ENCODE results near the gene NR1H4.

NR1H4 gene

GRCh38 chr12:100443434-100443833 lies 30.2 kb upstream of the NR1H4 start:
- no peaks in the 10 kb centered on the region for H3K27me3 ChIP-seq (ENCODE audit: control insufficient read depth, insufficient read depth, low read length, poor library complexity, severe bottlenecking)
- no peak overlapping the region for H3K27ac ChIP-seq (ENCODE audit: insufficient read depth, low read depth, low read length, poor library complexity, severe bottlenecking)
- H3K4me3 ChIP-seq (ENCODE audit: insufficient read depth, low read depth, low read length), result no peak overlapping the region
- H3K9me3 ChIP-seq (ENCODE audit: control insufficient read depth, low read length), result no peaks in the 10 kb centered on the region
- no peaks in the 10 kb centered on the region for H3K36me3 ChIP-seq (ENCODE audit: control insufficient read depth, insufficient read depth, low read length)
- WGBS, 2 experiments, result 83 to 95% methylated on average over 1 of the region's 1 CpG
- H3K4me1 ChIP-seq (ENCODE audit: control insufficient read depth, insufficient read depth, low read length), result no peaks in the 10 kb centered on the region

GRCh38 chr12:100445081-100445481 lies 28.6 kb upstream of the NR1H4 start:
- no peaks in the 10 kb centered on the region for H3K9me3 ChIP-seq (ENCODE audit: control insufficient read depth, low read length)
- 96 to 97% methylated on average over 4 of the region's 4 CpGs for WGBS, 2 experiments
- H3K4me1 ChIP-seq (ENCODE audit: control insufficient read depth, insufficient read depth, low read length), result no peaks in the 10 kb centered on the region
- H3K36me3 ChIP-seq (ENCODE audit: control insufficient read depth, insufficient read depth, low read length), result no peaks in the 10 kb centered on the region
- no peak overlapping the region for H3K4me3 ChIP-seq (ENCODE audit: insufficient read depth, low read depth, low read length)
- no peak overlapping the region for H3K27ac ChIP-seq (ENCODE audit: insufficient read depth, low read depth, low read length, poor library complexity, severe bottlenecking)
- no peaks in the 10 kb centered on the region for H3K27me3 ChIP-seq (ENCODE audit: control insufficient read depth, insufficient read depth, low read length, poor library complexity, severe bottlenecking)

DNA sequence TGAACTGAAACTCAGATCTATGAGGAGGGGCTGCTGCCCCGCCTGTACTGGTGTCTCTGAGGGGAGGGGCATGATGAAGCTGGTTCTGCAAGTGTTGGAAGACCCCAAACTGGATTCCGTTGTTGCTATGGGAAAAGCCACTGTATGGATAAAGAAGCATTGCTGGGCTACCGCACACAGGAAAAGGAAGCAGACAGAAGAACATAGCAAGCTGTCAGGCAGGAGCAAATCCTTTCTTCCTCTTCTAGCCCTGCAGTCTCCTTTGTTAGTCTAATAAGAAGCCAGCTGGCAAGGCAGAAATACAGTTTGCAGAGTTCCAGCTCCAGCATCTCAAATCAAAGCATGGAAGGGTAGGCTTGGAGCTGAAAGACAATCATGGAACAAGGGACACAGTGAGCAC lies 26.3 kb upstream of the NR1H4 start:
- H3K4me1 ChIP-seq (ENCODE audit: control insufficient read depth, insufficient read depth, low read length), result no peaks in the 10 kb centered on the region
- H3K36me3 ChIP-seq (ENCODE audit: control insufficient read depth, insufficient read depth, low read length), result no peaks in the 10 kb centered on the region
- 35 to 51% methylated on average over 3 of the region's 3 CpGs for WGBS, 2 experiments
- no peaks in the 10 kb centered on the region for H3K27me3 ChIP-seq (ENCODE audit: control insufficient read depth, insufficient read depth, low read length, poor library complexity, severe bottlenecking)
- no peaks in the 10 kb centered on the region for H3K9me3 ChIP-seq (ENCODE audit: control insufficient read depth, low read length)
- H3K27ac ChIP-seq (ENCODE audit: insufficient read depth, low read depth, low read length, poor library complexity, severe bottlenecking), result no peak overlapping the region
- H3K4me3 ChIP-seq (ENCODE audit: insufficient read depth, low read depth, low read length), result no peak overlapping the region

DNA sequence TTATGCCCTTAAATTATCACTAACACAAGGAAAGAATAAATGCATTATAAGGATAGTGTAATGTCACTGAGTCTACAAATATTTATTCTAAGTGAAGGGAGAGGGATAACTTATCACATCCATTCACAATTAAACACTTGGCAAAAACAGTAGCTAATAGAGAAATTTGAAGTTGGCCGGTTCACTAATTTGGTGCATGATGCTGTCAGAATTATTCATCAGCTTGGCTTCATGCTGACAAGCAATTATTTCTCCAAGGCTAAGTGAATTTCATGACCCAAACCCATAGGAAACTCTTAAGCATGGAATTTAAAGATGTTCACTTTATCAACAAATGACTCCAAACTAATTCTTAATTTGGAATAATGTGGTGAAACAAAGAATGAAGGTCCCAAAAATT lies 25.0 kb upstream of the NR1H4 start:
- no peaks in the 10 kb centered on the region for H3K9me3 ChIP-seq (ENCODE audit: control insufficient read depth, low read length)
- 86 to 100% methylated on average over 1 of the region's 1 CpG for WGBS, 2 experiments
- H3K4me3 ChIP-seq (ENCODE audit: insufficient read depth, low read depth, low read length), result no peak overlapping the region
- no peaks in the 10 kb centered on the region for H3K27me3 ChIP-seq (ENCODE audit: control insufficient read depth, insufficient read depth, low read length, poor library complexity, severe bottlenecking)
- no peaks in the 10 kb centered on the region for H3K36me3 ChIP-seq (ENCODE audit: control insufficient read depth, insufficient read depth, low read length)
- no peak overlapping the region for H3K27ac ChIP-seq (ENCODE audit: insufficient read depth, low read depth, low read length, poor library complexity, severe bottlenecking)
- no peaks in the 10 kb centered on the region for H3K4me1 ChIP-seq (ENCODE audit: control insufficient read depth, insufficient read depth, low read length)

- H3K4me1 ChIP-seq (ENCODE audit: control insufficient read depth, insufficient read depth, low read length), result no peaks in the 10 kb centered on the region
- no peaks in the 10 kb centered on the region for H3K9me3 ChIP-seq (ENCODE audit: control insufficient read depth, low read length)
- no peak overlapping the region for H3K4me3 ChIP-seq (ENCODE audit: insufficient read depth, low read depth, low read length)
- no peaks in the 10 kb centered on the region for H3K36me3 ChIP-seq (ENCODE audit: control insufficient read depth, insufficient read depth, low read length)
- H3K27me3 ChIP-seq (ENCODE audit: control insufficient read depth, insufficient read depth, low read length, poor library complexity, severe bottlenecking), result no peaks in the 10 kb centered on the region
- 94 to 95% methylated on average over 3 of the region's 3 CpGs for WGBS, 2 experiments
- H3K27ac ChIP-seq (ENCODE audit: insufficient read depth, low read depth, low read length, poor library complexity, severe bottlenecking), result no peak overlapping the region
These were observed 22.9 kb upstream of the NR1H4 start for GRCh38 chr12:100450735-100451134.

DNA sequence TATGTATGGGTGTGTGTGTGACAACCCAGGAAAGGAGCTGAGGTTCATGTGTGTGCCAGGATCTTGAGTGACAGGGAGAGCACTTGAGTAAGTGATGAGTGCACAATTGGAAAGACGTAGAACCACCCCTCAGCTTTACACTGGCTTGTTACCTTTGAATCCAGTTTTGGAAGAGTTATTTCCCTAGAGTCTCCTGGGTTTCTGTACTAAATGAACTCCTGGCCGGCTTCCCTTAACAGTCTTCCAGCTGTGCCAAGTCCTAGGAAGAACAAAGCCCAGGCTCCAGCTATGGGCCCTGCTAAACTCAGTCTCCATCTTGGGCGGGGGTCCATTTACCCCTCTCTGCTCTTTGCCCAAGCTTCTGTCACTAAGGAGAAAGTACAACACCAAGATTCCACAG lies 19.7 kb upstream of the NR1H4 start:
- Histone ChIP-seq H3K4me1 (ENCODE audit: control insufficient read depth, insufficient read depth, low read length) (no peaks in the 10 kb centered on the region), H3K27me3 (ENCODE audit: control insufficient read depth, insufficient read depth, low read length, poor library complexity, severe bottlenecking) (no peaks in the 10 kb centered on the region), H3K4me3 (ENCODE audit: insufficient read depth, low read depth, low read length) (no peak overlapping the region), H3K36me3 (ENCODE audit: control insufficient read depth, insufficient read depth, low read length) (no peaks in the 10 kb centered on the region), H3K27ac (ENCODE audit: insufficient read depth, low read depth, low read length, poor library complexity, severe bottlenecking) (no peak overlapping the region), H3K9me3 (ENCODE audit: control insufficient read depth, low read length) (no peaks in the 10 kb centered on the region)
- WGBS, 2 experiments, result 85 to 86% methylated on average over 3 of the region's 3 CpGs

DNA sequence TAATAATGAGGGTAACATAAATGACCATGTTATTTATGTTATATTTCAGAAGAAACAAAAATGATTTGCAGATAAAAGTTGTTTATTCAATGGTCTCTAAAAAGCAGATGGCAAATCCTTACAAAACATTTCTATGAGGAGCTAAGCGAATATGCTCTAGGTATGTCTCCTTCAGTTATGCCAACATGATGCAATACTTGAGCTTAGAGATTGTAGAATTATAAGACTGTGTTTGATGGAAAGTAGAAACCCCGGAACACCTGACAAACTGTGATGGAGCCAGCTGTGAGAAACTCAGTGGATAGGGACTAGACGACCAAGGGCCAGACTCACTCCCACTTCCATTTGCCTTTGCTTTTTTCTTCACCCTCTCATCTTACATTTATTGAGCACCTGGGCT lies 17.8 kb upstream of the NR1H4 start:
- Histone ChIP-seq H3K27ac (ENCODE audit: insufficient read depth, low read depth, low read length, poor library complexity, severe bottlenecking) (no peak overlapping the region), H3K4me1 (ENCODE audit: control insufficient read depth, insufficient read depth, low read length) (peaks cover 7% of the 10 kb centered on the region), H3K9me3 (ENCODE audit: control insufficient read depth, low read length) (no peaks in the 10 kb centered on the region), H3K36me3 (ENCODE audit: control insufficient read depth, insufficient read depth, low read length) (no peaks in the 10 kb centered on the region), H3K27me3 (ENCODE audit: control insufficient read depth, insufficient read depth, low read length, poor library complexity, severe bottlenecking) (no peaks in the 10 kb centered on the region), H3K4me3 (ENCODE audit: insufficient read depth, low read depth, low read length) (no peak overlapping the region)
- 89 to 94% methylated on average over 3 of the region's 3 CpGs for WGBS, 2 experiments

- WGBS, 2 experiments, result 94 to 96% methylated on average over 3 to 4 of the region's 4 CpGs
- peaks cover 7% of the 10 kb centered on the region for H3K4me1 ChIP-seq (ENCODE audit: control insufficient read depth, insufficient read depth, low read length)
- H3K36me3 ChIP-seq (ENCODE audit: control insufficient read depth, insufficient read depth, low read length), result no peaks in the 10 kb centered on the region
- H3K27me3 ChIP-seq (ENCODE audit: control insufficient read depth, insufficient read depth, low read length, poor library complexity, severe bottlenecking), result no peaks in the 10 kb centered on the region
- H3K27ac ChIP-seq (ENCODE audit: insufficient read depth, low read depth, low read length, poor library complexity, severe bottlenecking), result no peak overlapping the region
- no peaks in the 10 kb centered on the region for H3K9me3 ChIP-seq (ENCODE audit: control insufficient read depth, low read length)
- no peak overlapping the region for H3K4me3 ChIP-seq (ENCODE audit: insufficient read depth, low read depth, low read length)
These were observed 15.5 kb upstream of the NR1H4 start for GRCh38 chr12:100458191-100458590.

GRCh38 chr12:100460702-100461101 lies 13.0 kb upstream of the NR1H4 start:
- H3K27ac ChIP-seq (ENCODE audit: insufficient read depth, low read depth, low read length, poor library complexity, severe bottlenecking), result no peak overlapping the region
- 79 to 85% methylated on average over 2 to 3 of the region's 3 CpGs for WGBS, 2 experiments

GRCh38 chr12:100461330-100461973 lies 12.2 kb upstream of the NR1H4 start:
- no peaks in the 10 kb centered on the region for H3K36me3 ChIP-seq (ENCODE audit: control insufficient read depth, insufficient read depth, low read length)
- no peaks in the 10 kb centered on the region for H3K9me3 ChIP-seq (ENCODE audit: control insufficient read depth, low read length)
- no peak overlapping the region for H3K4me3 ChIP-seq (ENCODE audit: insufficient read depth, low read depth, low read length)
- 80 to 85% methylated on average over 1 of the region's 1 CpG for WGBS, 2 experiments
- no peak overlapping the region for H3K27ac ChIP-seq (ENCODE audit: insufficient read depth, low read depth, low read length, poor library complexity, severe bottlenecking)
- peaks cover 7% of the 10 kb centered on the region for H3K4me1 ChIP-seq (ENCODE audit: control insufficient read depth, insufficient read depth, low read length)
- no peaks in the 10 kb centered on the region for H3K27me3 ChIP-seq (ENCODE audit: control insufficient read depth, insufficient read depth, low read length, poor library complexity, severe bottlenecking)

More at GRCh38 chr12:100460702-100461101, 13.0 kb upstream of the NR1H4 start:
- no peaks in the 10 kb centered on the region for H3K27me3 ChIP-seq (ENCODE audit: control insufficient read depth, insufficient read depth, low read length, poor library complexity, severe bottlenecking)
- no peaks in the 10 kb centered on the region for H3K36me3 ChIP-seq (ENCODE audit: control insufficient read depth, insufficient read depth, low read length)
- no peak overlapping the region for H3K4me3 ChIP-seq (ENCODE audit: insufficient read depth, low read depth, low read length)
- peaks cover 7% of the 10 kb centered on the region for H3K4me1 ChIP-seq (ENCODE audit: control insufficient read depth, insufficient read depth, low read length)
- H3K9me3 ChIP-seq (ENCODE audit: control insufficient read depth, low read length), result no peaks in the 10 kb centered on the region

DNA sequence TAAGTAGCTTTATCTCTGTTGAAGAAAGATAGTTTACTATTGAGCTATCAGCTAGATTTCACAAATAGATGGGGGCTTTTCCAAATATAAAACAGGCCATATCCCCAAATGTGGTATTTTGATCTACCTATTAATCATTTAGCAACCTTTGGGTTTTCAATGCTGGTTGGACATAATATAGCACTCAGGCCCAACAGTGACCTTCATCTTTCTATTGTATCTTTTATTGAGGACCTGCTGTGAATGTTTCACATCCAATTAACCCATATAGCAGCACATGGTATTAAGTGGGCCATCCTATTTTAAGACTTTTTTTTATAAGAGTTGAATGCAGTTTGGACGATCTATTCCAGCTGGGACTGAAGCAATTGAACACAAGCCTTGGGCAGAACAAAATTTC lies 10.0 kb upstream of the NR1H4 start:
- Histone ChIP-seq H3K9me3 (ENCODE audit: control insufficient read depth, low read length) (no peaks in the 10 kb centered on the region), H3K27me3 (ENCODE audit: control insufficient read depth, insufficient read depth, low read length, poor library complexity, severe bottlenecking) (no peaks in the 10 kb centered on the region), H3K27ac (ENCODE audit: insufficient read depth, low read depth, low read length, poor library complexity, severe bottlenecking) (no peak overlapping the region), H3K36me3 (ENCODE audit: control insufficient read depth, insufficient read depth, low read length) (no peaks in the 10 kb centered on the region), H3K4me1 (ENCODE audit: control insufficient read depth, insufficient read depth, low read length) (peaks cover 7% of the 10 kb centered on the region), H3K4me3 (ENCODE audit: insufficient read depth, low read depth, low read length) (no peak overlapping the region)
- 93 to 100% methylated on average over 1 of the region's 1 CpG for WGBS, 2 experiments
